Activated T-cell treated with anti-CD3 and anti-CD28 coated beads, Interleukin-2, amount 50 U/mL, for 4 hours (primary cell): Measurements from ENCODE around the gene KLK11. TPM values are rescaled to one million over a fixed set of nuclear protein-coding genes. Genes with fewer than 3 reads are reported as not detected.
"Not testable (repeated sequence)": the region's sequence is repeated elsewhere in the genome, so short reads cannot be mapped to it uniquely, and the experiment has no call there.

Experiments used
- ATAC-seq, 2 donors: fragments of 200-7000 bp; cut with Tn5 transposase; one replicate each; pipeline ENCODE4 v1.10.0; 2021
- DNase-seq: peaks from one replicate; pipeline ENCODE4 v3.0.0-alpha.2; 2020
- H3K27me3 Mint-ChIP-seq: one replicate; pipeline ENCODE4 v1.8.0; 2021; ENCODE audit warnings: low read depth, mixed read lengths
- H3K36me3 Mint-ChIP-seq: one replicate; pipeline ENCODE4 v1.8.0; 2022; ENCODE audit warnings: mixed read lengths; ENCODE audit not compliant: insufficient read depth
- H3K4me1 Mint-ChIP-seq: one replicate; pipeline ENCODE4 v1.8.0; 2021; ENCODE audit warnings: low read depth, mixed read lengths
- H3K4me3 Mint-ChIP-seq: one replicate; pipeline ENCODE4 v1.8.0; 2021; ENCODE audit warnings: mild to moderate bottlenecking, moderate library complexity, mixed read lengths
- H3K9me3 Mint-ChIP-seq: one replicate; pipeline ENCODE4 v1.8.0; 2021; ENCODE audit warnings: mixed read lengths
- total RNA-seq, 3 donors: library from RNA; stranded (reverse); gene quantifications; one replicate each; pipeline ENCODE4 v1.2.1, GENCODE V29; 2021

Gene KLK11
- total RNA-seq, 3 donors from 2014 or later, result 0.24 TPM; not detected in 2

GRCh38 chr19:51003316-51003715 is 23.1 kb downstream of the KLK11 start:
- Mint-ChIP-seq H3K4me1 (no peaks in the 10 kb centered on the region), H3K27me3 (peaks cover 46% of the 10 kb centered on the region)

GRCh38 chr19:51002542-51003311 is 23.7 kb downstream of the KLK11 start:
- H3K4me1 Mint-ChIP-seq, result no peaks in the 10 kb centered on the region
- H3K9me3 Mint-ChIP-seq, result no peaks in the 10 kb centered on the region
- ATAC-seq (peak; percentile 38 to 40), DNase-seq (no peak)
- peaks cover 50% of the 10 kb centered on the region for H3K27me3 Mint-ChIP-seq
- no peaks in the 10 kb centered on the region for H3K36me3 Mint-ChIP-seq
- no peak overlapping the region for H3K4me3 Mint-ChIP-seq

More at GRCh38 chr19:51003316-51003715, 23.1 kb downstream of the KLK11 start:
- no peaks in the 10 kb centered on the region for H3K36me3 Mint-ChIP-seq
- DNase-seq, result no peak
- ATAC-seq, result no peak
- no peaks in the 10 kb centered on the region for H3K9me3 Mint-ChIP-seq
- H3K4me3 Mint-ChIP-seq, result no peak overlapping the region

GRCh38 chr19:51002089-51002532 is 24.3 kb downstream of the KLK11 start:
- peaks cover 45% of the 10 kb centered on the region for H3K27me3 Mint-ChIP-seq
- H3K4me1 Mint-ChIP-seq, result no peaks in the 10 kb centered on the region
- DNase-seq (no peak), ATAC-seq (no peak)
- no peaks in the 10 kb centered on the region for H3K9me3 Mint-ChIP-seq
- no peaks in the 10 kb centered on the region for H3K36me3 Mint-ChIP-seq
- H3K4me3 Mint-ChIP-seq, result no peak overlapping the region

- no peaks in the 10 kb centered on the region for H3K4me1 Mint-ChIP-seq
- H3K9me3 Mint-ChIP-seq, result no peaks in the 10 kb centered on the region
- no peak for ATAC-seq
- H3K27me3 Mint-ChIP-seq, result peaks cover 47% of the 10 kb centered on the region
- DNase-seq, result no peak
- H3K4me3 Mint-ChIP-seq, result no peak within 1 kb of the TSS
- H3K36me3 Mint-ChIP-seq, result no peaks in the 10 kb centered on the region
Observed at GRCh38 chr19:51001515-51001914, 24.9 kb downstream of the KLK11 start, which contains the start of gene KLK8. Gene KLK8, minus strand, starts transcription at chr19:51001604. Its CDS starts 437 bp downstream, at chr19:51001167.

- peaks cover 50% of the 10 kb centered on the region for H3K27me3 Mint-ChIP-seq
- no peak for ATAC-seq
- no peak overlapping the region for H3K4me3 Mint-ChIP-seq
- no peaks in the 10 kb centered on the region for H3K4me1 Mint-ChIP-seq
- no peaks in the 10 kb centered on the region for H3K9me3 Mint-ChIP-seq
- DNase-seq, result no peak
- no peaks in the 10 kb centered on the region for H3K36me3 Mint-ChIP-seq
Observed at GRCh38 chr19:51000981-51001380, 25.4 kb downstream of the KLK11 start.

- Mint-ChIP-seq H3K9me3 (no peaks in the 10 kb centered on the region), H3K4me3 (no peak overlapping the region), H3K36me3 (no peaks in the 10 kb centered on the region), H3K27me3 (peaks cover 50% of the 10 kb centered on the region), H3K4me1 (no peaks in the 10 kb centered on the region)
- ATAC-seq, result no peak
- DNase-seq, result no peak
Observed at GRCh38 chr19:51000426-51000825, 26.0 kb downstream of the KLK11 start.

GRCh38 chr19:50998686-50999085 is 27.7 kb downstream of the KLK11 start:
- no peaks in the 10 kb centered on the region for H3K9me3 Mint-ChIP-seq
- ATAC-seq (no peak), DNase-seq (no peak)
- H3K36me3 Mint-ChIP-seq, result no peaks in the 10 kb centered on the region
- H3K4me3 Mint-ChIP-seq, result no peak overlapping the region
- H3K4me1 Mint-ChIP-seq, result no peaks in the 10 kb centered on the region
- H3K27me3 Mint-ChIP-seq, result peaks cover 50% of the 10 kb centered on the region

GRCh38 chr19:50998061-50998460 is 28.4 kb downstream of the KLK11 start:
- no peak overlapping the region for H3K4me3 Mint-ChIP-seq
- ATAC-seq, result no peak
- no peaks in the 10 kb centered on the region for H3K9me3 Mint-ChIP-seq
- DNase-seq, result no peak
- H3K27me3 Mint-ChIP-seq, result peaks cover 47% of the 10 kb centered on the region
- no peaks in the 10 kb centered on the region for H3K36me3 Mint-ChIP-seq
- no peaks in the 10 kb centered on the region for H3K4me1 Mint-ChIP-seq

GRCh38 chr19:50994129-50994528 is 32.3 kb downstream of the KLK11 start:
- DNase-seq (no peak), ATAC-seq (no peak)
- H3K4me3 Mint-ChIP-seq, result no peak overlapping the region
- H3K4me1 Mint-ChIP-seq, result no peaks in the 10 kb centered on the region
- peaks cover 31% of the 10 kb centered on the region for H3K27me3 Mint-ChIP-seq
- H3K36me3 Mint-ChIP-seq, result no peaks in the 10 kb centered on the region
- H3K9me3 Mint-ChIP-seq, result no peaks in the 10 kb centered on the region

GRCh38 chr19:50992666-50993035 is 33.8 kb downstream of the KLK11 start:
- DNase-seq, result no peak
- H3K4me1 Mint-ChIP-seq, result no peaks in the 10 kb centered on the region
- no peak overlapping the region for H3K4me3 Mint-ChIP-seq
- no peaks in the 10 kb centered on the region for H3K9me3 Mint-ChIP-seq
- H3K36me3 Mint-ChIP-seq, result no peaks in the 10 kb centered on the region
- ATAC-seq, result no peak
- peaks cover 18% of the 10 kb centered on the region for H3K27me3 Mint-ChIP-seq

GRCh38 chr19:50984416-50984815 is 42.0 kb downstream of the KLK11 start:
- peaks cover 32% of the 10 kb centered on the region for H3K27me3 Mint-ChIP-seq
- not testable (repeated sequence) for H3K36me3 Mint-ChIP-seq, DNase-seq, H3K4me3 Mint-ChIP-seq, H3K4me1 Mint-ChIP-seq, ATAC-seq, H3K9me3 Mint-ChIP-seq

- Mint-ChIP-seq H3K27me3 (peaks cover 35% of the 10 kb centered on the region), H3K36me3 (no peaks in the 10 kb centered on the region), H3K4me3 (no peak within 1 kb of the TSS), H3K9me3 (no peaks in the 10 kb centered on the region), H3K4me1 (no peaks in the 10 kb centered on the region)
- no peak for DNase-seq
- no peak for ATAC-seq
Observed at GRCh38 chr19:50983625-50984292, 42.7 kb downstream of the KLK11 start, which contains the start of gene KLK7. Gene KLK7, minus strand, starts transcription at chr19:50983917. Its CDS starts 1,518 bp downstream, at chr19:50982399.

GRCh38 chr19:50982186-50982585 is 44.2 kb downstream of the KLK11 start:
- DNase-seq (no peak), ATAC-seq (no peak)
- no peak overlapping the region for H3K4me3 Mint-ChIP-seq
- peaks cover 39% of the 10 kb centered on the region for H3K27me3 Mint-ChIP-seq
- no peaks in the 10 kb centered on the region for H3K36me3 Mint-ChIP-seq
- no peaks in the 10 kb centered on the region for H3K9me3 Mint-ChIP-seq
- no peaks in the 10 kb centered on the region for H3K4me1 Mint-ChIP-seq

- no peak for DNase-seq
Observed at GRCh38 chr19:50981587-50982146, 44.7 kb downstream of the KLK11 start.

More at GRCh38 chr19:50981587-50982146, 44.7 kb downstream of the KLK11 start:
- H3K9me3 Mint-ChIP-seq, result no peaks in the 10 kb centered on the region
- H3K36me3 Mint-ChIP-seq, result no peaks in the 10 kb centered on the region
- no peak for ATAC-seq
- no peak overlapping the region for H3K4me3 Mint-ChIP-seq
- no peaks in the 10 kb centered on the region for H3K4me1 Mint-ChIP-seq
- peaks cover 41% of the 10 kb centered on the region for H3K27me3 Mint-ChIP-seq
